Stimulated activated naive B cell treated with anti-CD40 and anti-IgM and Interleukin-4, amounts not matched to agents 10 μg/mL and 1 μg/mL and 100 μg/mL, for 72 hours (primary cell): Measurements from ENCODE around the gene HEXIM2.

Experiments
- ATAC-seq, 2 donors: fragments of 150-1000 bp; cut with Tn5 transposase; replicated peaks; 2 replicates each; pipeline ENCODE4 v1.10.0; 2021; ENCODE audit warnings: moderate library complexity in 1 of 2
- DNase-seq: peaks from one replicate; pipeline ENCODE4 v3.0.0; 2021
- H3K27ac Mint-ChIP-seq: one replicate; pipeline ENCODE4 v1.8.0; 2022; ENCODE audit warnings: mild to moderate bottlenecking, mixed read lengths
- H3K27me3 Mint-ChIP-seq, 2 donors: one replicate each; pipeline ENCODE4 v1.8.0; 2022; ENCODE audit warnings: mixed read lengths in 2 of 2
- H3K36me3 Mint-ChIP-seq, 2 donors: one replicate each; pipeline ENCODE4 v1.8.0; 2022; ENCODE audit warnings: mixed read lengths in 2 of 2, mild to moderate bottlenecking in 1 of 2
- H3K4me1 Mint-ChIP-seq, 2 donors: one replicate each; pipeline ENCODE4 v1.8.0; 2022; ENCODE audit warnings: mixed read lengths in 2 of 2, mild to moderate bottlenecking in 1 of 2
- H3K4me3 Mint-ChIP-seq, 2 donors: one replicate each; pipeline ENCODE4 v1.8.0; 2022; ENCODE audit warnings: mild to moderate bottlenecking in 2 of 2, mixed read lengths in 2 of 2, moderate library complexity in 1 of 2
- H3K9me3 Mint-ChIP-seq, 2 donors: one replicate each; pipeline ENCODE4 v1.8.0; 2022; ENCODE audit warnings: mixed read lengths in 2 of 2, mild to moderate bottlenecking in 1 of 2

HEXIM2 gene

GRCh38 chr17:45155483-45155882 lies 6.2 kb upstream of the HEXIM2 start:
- no peak overlapping the region for H3K4me3 Mint-ChIP-seq
- DNase-seq (no peak), ATAC-seq (no peak)
- peaks cover 5 to 23% of the 10 kb centered on the region in 2 donors for H3K36me3 Mint-ChIP-seq
- H3K27me3 Mint-ChIP-seq, result no peaks in the 10 kb centered on the region
- H3K9me3 Mint-ChIP-seq, result no peaks in the 10 kb centered on the region
- H3K4me1 Mint-ChIP-seq, result peaks cover 24 to 54% of the 10 kb centered on the region in 2 donors
- no peak overlapping the region for H3K27ac Mint-ChIP-seq

- Mint-ChIP-seq H3K4me3 (no peak overlapping the region), H3K36me3 (peaks cover 7 to 24% of the 10 kb centered on the region in 2 donors), H3K9me3 (no peaks in the 10 kb centered on the region), H3K27me3 (no peaks in the 10 kb centered on the region), H3K27ac (peak overlapping the region; percentile 34), H3K4me1 (peaks cover 20 to 48% of the 10 kb centered on the region in 2 donors)
- no peak for DNase-seq
- no peak for ATAC-seq
Measured at GRCh38 chr17:45156242-45156641, 5.4 kb upstream of the HEXIM2 start.

GRCh38 chr17:45160447-45161287 lies 1.0 kb upstream of the HEXIM2 start:
- DNase-seq, result peak; percentile 62
- peak overlapping the region; percentile 100 for H3K27ac Mint-ChIP-seq
- no peaks in the 10 kb centered on the region for H3K9me3 Mint-ChIP-seq
- peak; percentile 47 to 48 for ATAC-seq
- no peaks in the 10 kb centered on the region for H3K27me3 Mint-ChIP-seq
- peaks cover 24 to 46% of the 10 kb centered on the region in 2 donors for H3K4me1 Mint-ChIP-seq
- peaks cover 15 to 28% of the 10 kb centered on the region in 2 donors for H3K36me3 Mint-ChIP-seq
- peak overlapping the region; percentile 93 to 100 for H3K4me3 Mint-ChIP-seq

- Mint-ChIP-seq H3K4me3 (peak overlapping the region; percentile 93 to 100), H3K9me3 (no peaks in the 10 kb centered on the region), H3K27ac (peak overlapping the region; percentile 100), H3K4me1 (peaks cover 22 to 38% of the 10 kb centered on the region in 2 donors), H3K36me3 (peaks cover 18 to 32% of the 10 kb centered on the region in 2 donors), H3K27me3 (no peaks in the 10 kb centered on the region)
- DNase-seq (no peak), ATAC-seq (no peak)
Measured at GRCh38 chr17:45162025-45162687, 481 bp downstream of the HEXIM2 start.

GRCh38 chr17:45164734-45165269 lies 3.1 kb downstream of the HEXIM2 start:
- no peaks in the 10 kb centered on the region for H3K27me3 Mint-ChIP-seq
- no peak for DNase-seq
- ATAC-seq, result no peak
- H3K9me3 Mint-ChIP-seq, result no peaks in the 10 kb centered on the region
- peaks cover 14 to 27% of the 10 kb centered on the region in 2 donors for H3K36me3 Mint-ChIP-seq
- no peak overlapping the region for H3K27ac Mint-ChIP-seq
- peaks cover 13 to 19% of the 10 kb centered on the region in 2 donors for H3K4me1 Mint-ChIP-seq
- no peak overlapping the region for H3K4me3 Mint-ChIP-seq

- peaks cover 11 to 25% of the 10 kb centered on the region in 2 donors for H3K36me3 Mint-ChIP-seq
- DNase-seq (no peak), ATAC-seq (no peak)
- H3K4me1 Mint-ChIP-seq, result peaks cover 19 to 34% of the 10 kb centered on the region in 2 donors
- H3K4me3 Mint-ChIP-seq, result no peak overlapping the region
- H3K9me3 Mint-ChIP-seq, result no peaks in the 10 kb centered on the region
- H3K27me3 Mint-ChIP-seq, result no peaks in the 10 kb centered on the region
- H3K27ac Mint-ChIP-seq, result no peak overlapping the region
Measured at GRCh38 chr17:45168991-45169752, 7.5 kb downstream of the HEXIM2 start.

- no peak overlapping the region for H3K4me3 Mint-ChIP-seq
- H3K9me3 Mint-ChIP-seq, result no peaks in the 10 kb centered on the region
- no peak for DNase-seq
- ATAC-seq, result no peak
- peaks cover 3 to 20% of the 10 kb centered on the region in 2 donors for H3K36me3 Mint-ChIP-seq
- peaks cover 15 to 27% of the 10 kb centered on the region in 2 donors for H3K4me1 Mint-ChIP-seq
- no peaks in the 10 kb centered on the region for H3K27me3 Mint-ChIP-seq
- peak overlapping the region; percentile 75 for H3K27ac Mint-ChIP-seq
Measured at GRCh38 chr17:45170280-45170930, 8.7 kb downstream of the HEXIM2 start.

- ATAC-seq, result no peak
- Mint-ChIP-seq H3K27ac (peak overlapping the region; percentile 75), H3K36me3 (peaks cover 3 to 19% of the 10 kb centered on the region in 2 donors), H3K4me3 (peak overlapping the region in 1 of 2 donors; percentile 16), H3K27me3 (no peaks in the 10 kb centered on the region), H3K4me1 (peaks cover 15 to 27% of the 10 kb centered on the region in 2 donors), H3K9me3 (no peaks in the 10 kb centered on the region)
- no peak for DNase-seq
Measured at GRCh38 chr17:45170931-45171337, 9.3 kb downstream of the HEXIM2 start.

- peak overlapping the region; percentile 81 for H3K27ac Mint-ChIP-seq
- H3K4me3 Mint-ChIP-seq, result peak overlapping the region; percentile 76 to 79
- H3K27me3 Mint-ChIP-seq, result no peaks in the 10 kb centered on the region
- H3K36me3 Mint-ChIP-seq, result peaks cover 0 to 14% of the 10 kb centered on the region in 2 donors
- no peak for ATAC-seq
- H3K4me1 Mint-ChIP-seq, result peaks cover 13 to 27% of the 10 kb centered on the region in 2 donors
- no peaks in the 10 kb centered on the region for H3K9me3 Mint-ChIP-seq
- no peak for DNase-seq
Measured at GRCh38 chr17:45171338-45172231, 9.9 kb downstream of the HEXIM2 start.

- Mint-ChIP-seq H3K27me3 (no peaks in the 10 kb centered on the region), H3K9me3 (no peaks in the 10 kb centered on the region), H3K4me3 (peak overlapping the region; percentile 76 to 79), H3K27ac (peak overlapping the region; percentile 81), H3K4me1 (peaks cover 13 to 27% of the 10 kb centered on the region in 2 donors), H3K36me3 (peaks cover 0 to 14% of the 10 kb centered on the region in 2 donors)
- no peak for DNase-seq
- ATAC-seq, result no peak
Measured at GRCh38 chr17:45172232-45172540, 10.5 kb downstream of the HEXIM2 start.

GRCh38 chr17:45172541-45173286 lies 11.0 kb downstream of the HEXIM2 start:
- peaks cover 13 to 27% of the 10 kb centered on the region in 2 donors for H3K4me1 Mint-ChIP-seq
- no peaks in the 10 kb centered on the region for H3K27me3 Mint-ChIP-seq
- peak; percentile 87 to 89 for ATAC-seq
- DNase-seq, result peak; percentile 64
- H3K27ac Mint-ChIP-seq, result peak overlapping the region; percentile 81
- peaks cover 0 to 14% of the 10 kb centered on the region in 2 donors for H3K36me3 Mint-ChIP-seq
- no peaks in the 10 kb centered on the region for H3K9me3 Mint-ChIP-seq
- H3K4me3 Mint-ChIP-seq, result peak overlapping the region; percentile 76 to 79

- DNase-seq (no peak), ATAC-seq (no peak)
- H3K9me3 Mint-ChIP-seq, result no peaks in the 10 kb centered on the region
- H3K4me3 Mint-ChIP-seq, result no peak overlapping the region
- H3K27me3 Mint-ChIP-seq, result no peaks in the 10 kb centered on the region
- H3K27ac Mint-ChIP-seq, result no peak overlapping the region
- peaks cover 11 to 26% of the 10 kb centered on the region in 2 donors for H3K4me1 Mint-ChIP-seq
- H3K36me3 Mint-ChIP-seq, result peaks cover 0 to 3% of the 10 kb centered on the region in 2 donors
Measured at GRCh38 chr17:45175759-45176115, 14.1 kb downstream of the HEXIM2 start.
